Fibroblast of pulmonary artery (primary cell): Measurements from ENCODE around the gene HOXD13.

Source experiments
- DNase-seq: peaks from one replicate; pipeline ENCODE4 v3.0.0-alpha.2; 2010; ENCODE audit warnings: low read depth
- H3K4me3 ChIP-seq: replicated peaks from 2 replicates; pipeline ENCODE4 v1.5.1; 2011; ENCODE audit warnings: low read depth, mild to moderate bottlenecking, control low read depth, low read length, moderate library complexity
- CTCF ChIP-seq: IDR thresholded peaks from 2 replicates; pipeline ENCODE4 v1.5.1; 2011; ENCODE audit warnings: mild to moderate bottlenecking, control low read depth, low read length, inconsistent platforms; ENCODE audit errors: missing control alignments

Gene HOXD13

GRCh38 chr2:176114120-176114929, 21.8 kb downstream of the HOXD13 start:
- no peak for TF ChIP-seq CTCF
- DNase-seq: no peak
- H3K4me3 ChIP-seq: no peak overlapping the region

- TF ChIP-seq CTCF: no peak
- H3K4me3 ChIP-seq: no peak overlapping the region
- no peak for DNase-seq
These were observed 22.6 kb downstream of the HOXD13 start for GRCh38 chr2:176114930-176115625.

GRCh38 chr2:176115883-176116813, 23.6 kb downstream of the HOXD13 start, which contains the start of gene HOXD10:
HOXD10 (plus strand) TSS chr2:176116778; CDS start chr2:176116834, 56 bp downstream.
- no peak for TF ChIP-seq CTCF
- no peak for DNase-seq
- no peak within 1 kb of the TSS for H3K4me3 ChIP-seq

- no peak overlapping the region for H3K4me3 ChIP-seq
- TF ChIP-seq CTCF: no peak
- no peak for DNase-seq
These were observed 24.8 kb downstream of the HOXD13 start for GRCh38 chr2:176117162-176117822.

GRCh38 chr2:176117823-176118371, 25.4 kb downstream of the HOXD13 start:
- DNase-seq: no peak
- no peak overlapping the region for H3K4me3 ChIP-seq
- TF ChIP-seq CTCF: no peak
